GM12892 (cell line): Measurements from ENCODE around the gene KCNMA1.

Source experiments
- DNase-seq: peaks from one replicate; pipeline ENCODE4 v3.0.0; 2011; ENCODE audit not compliant: insufficient read length
- FAIRE-seq: peaks from 2 replicates; lab custom pipeline; 2011; peaks lifted over from hg19 to GRCh38; lab: Jason Lieb, UNC
- POLR2A ChIP-seq: IDR thresholded peaks from 2 replicates; pipeline ENCODE4 v1.6.1; 2011; ENCODE audit warnings: low read depth, low read length, control low read depth
- POLR2AphosphoS5 ChIP-seq: IDR thresholded peaks from 2 replicates; pipeline ENCODE4 v1.6.1; 2011; ENCODE audit warnings: low read depth, low read length, control low read depth
- TAF1 ChIP-seq: IDR thresholded peaks from 2 replicates; pipeline ENCODE4 v1.6.1; 2011; ENCODE audit warnings: low read depth, mild to moderate bottlenecking, control low read depth, low read length, borderline replicate concordance

KCNMA1 gene

DNA sequence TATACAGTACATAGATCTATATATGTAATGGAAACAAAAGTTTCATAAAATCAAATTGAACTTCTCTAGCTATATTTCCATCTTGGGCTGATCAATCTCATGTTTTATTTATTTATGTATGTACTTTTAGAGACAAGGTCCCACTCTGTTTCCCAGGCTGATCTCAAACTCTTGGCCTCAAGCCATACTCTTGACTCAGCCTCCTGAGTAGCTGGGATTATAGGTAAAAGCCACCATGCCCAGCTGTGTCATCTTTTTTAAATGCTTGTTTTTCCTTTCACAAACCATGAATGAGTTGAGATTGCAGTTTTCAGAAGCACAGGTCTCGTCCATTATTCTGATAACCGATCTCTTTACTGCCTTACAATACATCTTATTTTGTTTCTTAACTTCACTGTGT is 400.9 kb downstream of the KCNMA1 start:
- no peak for DNase-seq
- TF ChIP-seq TAF1: no peak
- no peak for TF ChIP-seq POLR2AphosphoS5
- TF ChIP-seq POLR2A: no peak
- FAIRE-seq: no peak

GRCh38 chr10:77236029-77236428 is 401.6 kb downstream of the KCNMA1 start:
- FAIRE-seq: no peak

DNA sequence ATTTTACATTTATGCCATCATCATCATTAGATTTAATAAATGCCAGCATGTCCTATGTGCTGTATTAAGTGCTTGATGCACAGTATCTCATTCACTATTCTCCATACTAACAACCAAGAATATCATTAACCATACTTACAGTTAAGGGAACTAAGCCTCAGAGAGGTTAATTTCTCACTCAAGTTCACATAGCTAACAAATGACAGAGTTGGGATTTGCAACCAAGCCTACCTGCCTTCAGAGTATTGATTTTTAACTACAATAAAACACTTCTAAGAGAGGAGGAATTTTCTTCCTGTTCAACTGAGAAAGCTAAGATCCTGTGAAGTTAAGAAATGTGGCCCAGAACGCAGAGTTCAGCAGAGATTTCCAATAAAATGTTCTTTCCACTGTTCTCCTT is 403.0 kb downstream of the KCNMA1 start:
- FAIRE-seq (peak; percentile 40), DNase-seq (no peak)
- TF ChIP-seq POLR2AphosphoS5: no peak
- no peak for TF ChIP-seq POLR2A
- TF ChIP-seq TAF1: no peak

More at GRCh38 chr10:77236029-77236428, 401.6 kb downstream of the KCNMA1 start:
- TF ChIP-seq POLR2A: no peak
- no peak for TF ChIP-seq TAF1
- TF ChIP-seq POLR2AphosphoS5: no peak
- DNase-seq: no peak

- TF ChIP-seq POLR2AphosphoS5 (no peak), POLR2A (no peak), TAF1 (no peak)
- DNase-seq (no peak), FAIRE-seq (no peak)
These were observed 404.1 kb downstream of the KCNMA1 start for GRCh38 chr10:77233466-77233865.

DNA sequence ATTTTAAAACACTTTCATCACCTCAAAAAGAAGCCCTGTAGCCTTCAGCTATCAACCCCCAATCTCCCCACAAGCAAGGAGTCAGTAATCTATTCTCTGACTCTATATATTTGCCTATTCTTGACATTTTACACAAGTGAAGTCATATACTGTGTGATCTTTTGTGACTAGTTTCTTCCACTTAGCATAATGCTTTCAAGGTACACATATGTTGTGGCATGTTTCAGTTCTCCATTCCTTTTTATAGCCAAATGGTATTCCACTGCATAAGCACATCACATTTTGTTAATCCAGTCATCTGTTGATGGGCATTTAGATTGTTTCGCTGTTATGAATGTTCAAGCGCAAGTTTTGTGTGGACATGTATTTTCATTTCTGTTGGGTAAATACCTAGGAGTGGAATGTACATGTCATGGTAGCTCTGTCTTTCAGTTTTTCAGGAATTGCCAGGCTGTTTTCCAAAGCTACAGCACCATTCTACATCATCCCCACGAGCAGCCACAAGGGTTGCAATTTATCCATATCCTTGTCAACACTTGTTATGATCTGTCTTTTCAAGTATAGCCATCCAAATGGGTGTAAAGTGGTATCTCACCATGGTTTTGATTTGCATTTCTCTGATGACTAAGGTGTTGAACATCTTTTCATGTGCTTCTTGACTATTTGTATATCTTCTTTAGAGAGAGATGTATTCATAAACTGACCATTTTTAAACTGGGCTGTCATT is 405.6 kb downstream of the KCNMA1 start:
- FAIRE-seq (peak; percentile 57), DNase-seq (no peak)
- TF ChIP-seq TAF1 (no peak), POLR2AphosphoS5 (no peak), POLR2A (no peak)

DNA sequence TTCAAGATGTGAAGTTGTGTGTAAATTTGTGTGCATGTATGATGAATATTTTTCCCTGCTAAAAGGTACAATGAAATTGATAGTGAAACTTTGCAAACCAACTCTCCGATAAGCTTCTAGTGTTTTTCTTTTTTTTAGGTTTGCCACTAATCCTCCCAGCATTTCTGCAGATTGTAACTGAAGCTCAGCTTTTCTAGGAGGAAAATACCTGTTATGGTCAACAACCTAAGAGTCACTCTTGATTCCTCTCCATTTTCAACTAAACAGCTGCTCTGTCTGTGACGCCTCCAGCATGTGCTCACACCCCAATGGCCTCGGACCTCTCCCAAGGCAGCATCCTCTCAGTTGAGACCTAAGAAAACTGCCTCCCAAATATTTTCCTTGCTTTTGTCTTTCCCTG is 406.2 kb downstream of the KCNMA1 start:
- TF ChIP-seq TAF1 (no peak), POLR2AphosphoS5 (no peak), POLR2A (no peak)
- FAIRE-seq (peak; percentile 9), DNase-seq (no peak)

DNA sequence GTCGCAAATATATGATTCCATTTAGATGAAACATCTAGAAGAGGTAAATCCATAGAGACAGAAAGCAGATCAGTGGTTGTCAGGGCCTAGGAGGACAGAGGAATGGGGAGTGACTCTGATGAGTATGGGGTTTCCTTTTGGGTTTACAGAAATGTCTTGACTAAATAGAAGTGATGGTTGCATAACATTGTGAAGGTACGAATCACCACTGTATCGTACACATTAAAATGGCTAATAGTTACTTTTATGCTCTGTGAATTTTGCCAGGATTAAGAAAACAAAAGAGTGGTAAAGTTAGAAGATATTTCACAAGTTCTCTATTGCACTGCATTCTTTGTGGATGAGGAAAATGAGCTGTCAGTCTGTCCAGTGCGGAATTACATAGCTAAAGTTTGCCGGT is 407.4 kb downstream of the KCNMA1 start:
- DNase-seq (no peak), FAIRE-seq (peak; percentile 48)
- TF ChIP-seq POLR2AphosphoS5 (no peak), POLR2A (no peak), TAF1 (no peak)

GRCh38 chr10:77229704-77230103 is 407.9 kb downstream of the KCNMA1 start:
- DNase-seq: no peak
- TF ChIP-seq POLR2A: no peak
- TF ChIP-seq POLR2AphosphoS5: no peak
- TF ChIP-seq TAF1: no peak
- FAIRE-seq: no peak

DNA sequence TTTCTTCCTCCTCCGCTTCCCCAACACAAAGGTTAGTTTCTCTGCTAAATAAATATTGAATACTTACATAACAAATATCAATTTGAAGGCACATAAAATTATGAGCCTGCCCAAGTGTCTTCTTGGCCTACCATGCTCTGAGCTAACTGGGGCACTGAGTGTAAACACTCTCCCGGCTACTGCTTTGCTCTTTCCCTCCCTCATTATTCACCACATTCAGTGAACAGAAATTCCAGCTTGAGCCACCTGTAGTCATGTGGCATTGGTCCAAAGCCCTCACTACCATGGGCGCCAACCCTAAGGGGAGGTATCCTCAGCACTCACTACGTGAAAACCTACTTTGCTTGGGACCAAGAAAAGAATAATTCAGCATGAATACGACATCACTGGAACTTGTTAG is 409.0 kb downstream of the KCNMA1 start:
- DNase-seq (no peak), FAIRE-seq (no peak)
- TF ChIP-seq POLR2A (no peak), TAF1 (no peak), POLR2AphosphoS5 (no peak)

- DNase-seq (no peak), FAIRE-seq (no peak)
- TF ChIP-seq TAF1: no peak
- TF ChIP-seq POLR2AphosphoS5: no peak
- TF ChIP-seq POLR2A: no peak
These were observed 410.6 kb downstream of the KCNMA1 start for GRCh38 chr10:77226853-77227565.

DNA sequence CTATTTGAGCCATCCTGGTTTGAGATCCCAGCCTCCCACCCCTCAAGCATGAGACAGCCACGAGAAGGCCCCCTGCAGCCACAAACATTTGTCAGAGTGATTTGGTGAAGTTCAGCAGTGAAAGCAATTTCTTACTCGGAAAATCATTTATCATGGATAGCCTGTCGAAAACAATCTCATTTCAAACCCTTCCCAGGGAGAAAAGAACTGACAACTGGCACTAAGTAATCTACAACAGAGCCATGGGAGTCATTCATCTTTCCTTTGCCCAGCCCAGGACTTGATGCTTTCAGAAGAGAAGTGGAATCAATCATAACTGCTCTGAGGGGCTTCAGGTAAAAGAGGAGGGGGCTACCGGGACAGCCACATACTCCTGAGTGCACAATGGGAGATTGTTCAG is 411.2 kb downstream of the KCNMA1 start:
- DNase-seq: no peak
- TF ChIP-seq TAF1 (no peak), POLR2A (no peak), POLR2AphosphoS5 (no peak)
- peak; percentile 30 for FAIRE-seq
